Spleen (tissue), 11 donors: ENCODE data around the gene ZGPAT. TPM values are rescaled to one million over a fixed set of nuclear protein-coding genes. Genes with fewer than 3 reads are reported as not detected.
A peak's percentile ranks its signal among the peaks of the same experiment; 100 is the strongest.

Experiments
- DNase-seq: peaks from one replicate; pipeline ENCODE4 v3.0.0-alpha.2; 2020
- H3K27ac ChIP-seq, 8 donors: fragments of 200-600 bp; sonication (generic) in 7 of 8; 1 replicate in 4 of 8; 2 replicates in 4 of 8; pipeline versions ENCODE4 v1.5.0 to v1.8.0; 2016 to 2021; ENCODE audit warnings: inconsistent platforms in 4 of 8, mild to moderate bottlenecking in 4 of 8, moderate library complexity in 1 of 8
- H3K27me3 ChIP-seq, 7 donors: fragments of 200-600 bp; sonication (generic) in 6 of 7; replicated peaks in 1 of 7; 1 replicate in 4 of 7; 2 replicates in 3 of 7; pipeline versions ENCODE4 v1.5.0 to v1.8.0; 2016 to 2021; ENCODE audit warnings: inconsistent platforms in 3 of 7, mild to moderate bottlenecking in 1 of 7
- H3K36me3 ChIP-seq, 6 donors: fragments of 200-600 bp; sonication (generic) in 5 of 6; 1 replicate in 4 of 6; 2 replicates in 2 of 6; pipeline versions ENCODE4 v1.5.0 to v1.8.0; 2016 to 2021; ENCODE audit warnings: inconsistent platforms in 2 of 6
- H3K4me1 ChIP-seq, 6 donors: fragments of 200-600 bp; sonication (generic) in 5 of 6; 1 replicate in 3 of 6; 2 replicates in 3 of 6; pipeline versions ENCODE4 v1.5.0 to v1.8.0; 2016 to 2021; ENCODE audit warnings: inconsistent platforms in 3 of 6
- H3K4me3 ChIP-seq, 8 donors: fragments of 200-600 bp; sonication (generic) in 7 of 8; 1 replicate in 4 of 8; 2 replicates in 4 of 8; pipeline versions ENCODE4 v1.5.0 to v1.8.0; 2016 to 2021; ENCODE audit warnings: inconsistent platforms in 4 of 8, mild to moderate bottlenecking in 4 of 8, moderate library complexity in 2 of 8
- H3K9me3 ChIP-seq, 8 donors: fragments of 200-600 bp; sonication (generic) in 7 of 8; 1 replicate in 4 of 8; 2 replicates in 4 of 8; pipeline versions ENCODE4 v1.5.0 to v1.8.0; 2016 to 2021; ENCODE audit warnings: inconsistent platforms in 4 of 8
- POLR2A ChIP-seq, 3 donors: fragments of 450-650 bp; IDR thresholded peaks; one replicate each; pipeline ENCODE4 v1.5.1; 2017; ENCODE audit warnings: antibody characterized with exemption in 3 of 3, mild to moderate bottlenecking in 1 of 3
- POLR2AphosphoS5 ChIP-seq, 3 donors: sonication (generic); formaldehyde crosslinking; IDR thresholded peaks; one replicate each; pipeline ENCODE4 v1.5.1; 2017; ENCODE audit warnings: antibody characterized with exemption in 3 of 3
- WGBS, 5 donors: extraction: QIAGEN DNeasy Blood & Tissue Kit in 3 of 5; methylation state at CpG; one replicate each; pipeline versions ENCODE4 v1.1.5 to v1.1.7; 2013 to 2018; 5-methylcytosine and 5-hydroxymethylcytosine counted together
- intact Hi-C: fragments of 100-400 bp; cut with DNase I; formaldehyde crosslinking; loops from one replicate; pipeline ENCODE4 v1.15.0; 2023; ENCODE audit warnings: low total_unique reads
- polyA plus RNA-seq, 3 donors: library from polyadenylated mRNA; stranded (reverse); fragments of 200-250 nt; gene quantifications; one replicate each; pipeline ENCODE4 v1.2.1, GENCODE V29; 2013
- total RNA-seq, 7 donors: library from RNA; depleted of rRNA in 3 of 7; stranded (reverse); fragments of >200 nt in 3 of 7; fragmentation: NEBNext Ultra II Directional in 4 of 7; extraction: Animal tissue kit (Norgen Biotek cat#: 25700) in 4 of 7; gene quantifications; one replicate each; pipeline versions ENCODE4 v1.1.0 to v1.2.1, GENCODE V29; 2016 to 2021
- TF ChIP-seq, protein P1 (sequence below), 11 experiments: fragments of 200-600 bp in 7 of 11; fragments of 450-650 bp in 4 of 11; sonication (generic) in 4 of 11; IDR thresholded peaks in 8 of 11; conservative IDR thresholded peaks in 3 of 11; 1 replicate in 7 of 11; 2 replicates in 4 of 11; pipeline versions ENCODE4 v1.4.0 to v1.8.0; 2016 to 2021; ENCODE audit warnings: antibody characterized with exemption in 11 of 11, inconsistent platforms in 4 of 11, mild to moderate bottlenecking in 1 of 11
- donor health status: healthy with polysubstance abuse.
- donor health status: DM: no; HTN: no; CAD: no; lungs with moderate emphysema.
- donor health status: DM: no; HTN: no; CAD: no.
- donor health status: Bipolar disorder and iron deficiency.
- donor health status: healthy.
- donor health status: DM: no; HTN: no; CAD: no.
- donor health status: DM: yes; HTN: yes; CAD: no.

ZGPAT gene
- total and polyA plus RNA-seq, 10 donors: 23.6 to 72.8 (median 38.2) TPM

DNA sequence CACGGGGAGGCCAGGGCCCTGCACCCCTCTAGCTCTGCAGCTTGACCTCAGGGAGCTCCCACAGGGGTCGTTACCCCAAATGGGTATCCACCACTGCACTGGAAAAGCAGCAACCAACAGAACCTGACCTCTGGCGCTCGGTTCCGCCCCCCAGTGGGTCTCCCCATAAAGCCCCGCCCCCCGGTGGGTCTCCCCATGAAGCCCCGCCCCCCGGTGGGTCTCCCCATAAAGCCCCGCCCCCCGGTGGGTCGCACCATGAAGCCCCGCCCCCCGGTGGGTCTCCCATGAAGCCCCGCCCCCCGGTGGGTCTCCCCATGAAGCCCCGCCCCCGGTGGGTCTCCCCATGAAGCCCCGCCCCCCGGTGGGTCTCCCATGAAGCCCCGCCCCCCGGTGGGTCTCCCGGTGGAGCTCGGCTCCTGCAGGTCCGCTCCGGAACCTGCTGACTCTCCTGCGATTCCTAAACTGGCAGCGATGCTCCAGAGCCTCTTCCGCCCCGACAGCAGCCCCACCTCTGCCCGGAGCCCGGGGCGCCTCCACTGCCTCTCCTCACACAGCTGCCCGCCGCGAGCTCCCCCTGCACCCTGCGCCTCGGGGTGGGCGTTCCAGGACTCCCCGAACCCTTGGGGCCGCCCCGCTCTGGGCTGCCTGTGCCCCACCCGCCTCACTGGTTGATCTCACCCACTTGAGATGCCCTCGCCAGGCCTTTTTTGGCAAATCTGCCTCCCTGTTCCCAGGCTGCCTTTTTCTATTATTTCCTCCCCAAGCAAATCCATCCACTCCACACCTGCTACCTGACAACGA, 43.8 kb downstream of the ZGPAT start:
- no peak for DNase-seq
- H3K27ac ChIP-seq: peak overlapping the region; percentile 4 to 88 (median 64)
- 74 to 94% (median 89%) methylated on average over 22 to 43 of the region's 45 CpGs for WGBS, 5 donors

DNA sequence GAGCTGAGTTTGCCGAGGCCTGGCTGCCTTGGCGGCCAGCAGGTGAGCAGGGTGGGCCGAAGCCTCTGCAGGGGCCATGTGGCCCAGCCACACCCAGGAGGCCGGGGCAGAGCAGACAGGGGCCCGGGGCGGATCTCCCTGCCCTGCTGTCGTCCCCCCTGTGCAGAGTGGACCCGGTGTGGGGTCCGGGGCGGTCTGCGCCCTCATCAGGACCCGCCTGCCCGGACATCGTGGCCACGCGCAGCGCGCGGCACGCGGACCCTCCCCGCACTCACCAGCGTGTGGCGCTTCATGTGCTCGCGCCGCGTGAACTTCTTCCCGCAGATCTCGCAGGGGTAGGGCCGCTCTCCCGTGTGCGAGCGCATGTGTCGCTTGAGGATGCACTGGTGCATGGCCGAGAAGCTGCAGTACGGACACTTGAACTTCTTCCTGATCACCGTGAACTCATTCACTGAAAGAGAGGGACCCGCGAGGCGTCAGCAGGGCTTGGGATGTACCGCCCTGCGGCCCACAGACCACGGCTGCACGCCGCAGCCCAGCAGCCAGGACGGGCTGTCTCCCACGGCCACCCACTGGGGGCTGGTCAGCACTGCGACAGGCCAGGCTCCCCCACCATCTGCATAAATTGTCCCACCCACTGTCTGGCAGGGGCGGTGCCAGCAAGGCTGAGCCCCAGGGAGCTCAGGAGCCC, 44.7 kb downstream of the ZGPAT start:
- H3K27ac ChIP-seq: peak overlapping the region in 2 of 8 donors; percentile 14 to 78
- DNase-seq: no peak
- no peaks in the 10 kb centered on the region for H3K9me3 ChIP-seq
- peaks cover 0 to 77% (median 45%) of the 10 kb centered on the region in 6 donors for H3K4me1 ChIP-seq
- H3K27me3 ChIP-seq: no peaks in the 10 kb centered on the region
- peaks cover 0 to 47% (median 2%) of the 10 kb centered on the region in 6 donors for H3K36me3 ChIP-seq
- intact Hi-C loops: no loop called here
- TF ChIP-seq POLR2A (IDR thresholded peaks at IDR 0.05): no peak
- peak in 1 of 3 donors; percentile 26 for TF ChIP-seq POLR2AphosphoS5 (IDR thresholded peaks at IDR 0.05)
- no peak overlapping the region for H3K4me3 ChIP-seq
- WGBS, 5 donors: 90 to 98% (median 91%) methylated on average over 31 to 50 of the region's 50 CpGs

More for the DNA sequence above, 43.8 kb downstream of the ZGPAT start:
- Histone ChIP-seq H3K4me1 (peaks cover 0 to 77% (median 44%) of the 10 kb centered on the region in 6 donors), H3K27me3 (no peaks in the 10 kb centered on the region), H3K9me3 (no peaks in the 10 kb centered on the region), H3K4me3 (peak overlapping the region in 1 of 8 donors; percentile 35), H3K36me3 (peaks cover 0 to 52% (median 4%) of the 10 kb centered on the region in 6 donors)
- intact Hi-C loops: no loop called here
- TF ChIP-seq POLR2A (IDR thresholded peaks at IDR 0.05) (no peak), POLR2AphosphoS5 (IDR thresholded peaks at IDR 0.05) (no peak)
- TF ChIP-seq, protein P1, sequence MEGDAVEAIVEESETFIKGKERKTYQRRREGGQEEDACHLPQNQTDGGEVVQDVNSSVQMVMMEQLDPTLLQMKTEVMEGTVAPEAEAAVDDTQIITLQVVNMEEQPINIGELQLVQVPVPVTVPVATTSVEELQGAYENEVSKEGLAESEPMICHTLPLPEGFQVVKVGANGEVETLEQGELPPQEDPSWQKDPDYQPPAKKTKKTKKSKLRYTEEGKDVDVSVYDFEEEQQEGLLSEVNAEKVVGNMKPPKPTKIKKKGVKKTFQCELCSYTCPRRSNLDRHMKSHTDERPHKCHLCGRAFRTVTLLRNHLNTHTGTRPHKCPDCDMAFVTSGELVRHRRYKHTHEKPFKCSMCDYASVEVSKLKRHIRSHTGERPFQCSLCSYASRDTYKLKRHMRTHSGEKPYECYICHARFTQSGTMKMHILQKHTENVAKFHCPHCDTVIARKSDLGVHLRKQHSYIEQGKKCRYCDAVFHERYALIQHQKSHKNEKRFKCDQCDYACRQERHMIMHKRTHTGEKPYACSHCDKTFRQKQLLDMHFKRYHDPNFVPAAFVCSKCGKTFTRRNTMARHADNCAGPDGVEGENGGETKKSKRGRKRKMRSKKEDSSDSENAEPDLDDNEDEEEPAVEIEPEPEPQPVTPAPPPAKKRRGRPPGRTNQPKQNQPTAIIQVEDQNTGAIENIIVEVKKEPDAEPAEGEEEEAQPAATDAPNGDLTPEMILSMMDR (IDR thresholded peaks at IDR 0.05 in 8 of 11, conservative IDR thresholded peaks at IDR 0.05 in 3 of 11): no peak

DNA sequence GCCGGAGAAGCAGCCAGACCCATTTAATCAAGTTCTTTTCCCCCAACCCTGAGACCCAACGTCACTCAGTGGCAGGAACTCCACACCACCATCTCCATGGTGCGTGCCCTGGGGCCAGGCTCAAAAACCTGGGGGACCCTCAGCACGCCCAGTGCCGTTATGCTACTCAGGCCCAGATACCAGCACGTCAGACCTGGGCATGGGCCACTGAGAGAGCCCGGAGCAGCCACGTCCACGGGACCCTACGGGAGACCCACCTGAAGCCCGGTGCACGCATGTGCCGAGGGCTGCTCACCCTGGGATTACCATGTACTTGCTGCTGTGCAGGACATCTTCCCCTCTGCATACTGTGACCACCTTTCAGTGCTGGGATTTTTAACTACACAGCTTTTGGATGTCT, 45.5 kb downstream of the ZGPAT start:
- WGBS, 5 donors: 88 to 97% (median 92%) methylated on average over 10 to 13 of the region's 13 CpGs
- TF ChIP-seq POLR2A (IDR thresholded peaks at IDR 0.05) (no peak), POLR2AphosphoS5 (IDR thresholded peaks at IDR 0.05) (no peak)
- TF ChIP-seq, protein P1 (IDR thresholded peaks at IDR 0.05 in 8 of 11, conservative IDR thresholded peaks at IDR 0.05 in 3 of 11): no peak
- Histone ChIP-seq H3K4me1 (peaks cover 0 to 69% (median 41%) of the 10 kb centered on the region in 6 donors), H3K9me3 (no peaks in the 10 kb centered on the region), H3K36me3 (peaks cover 0 to 39% (median 2%) of the 10 kb centered on the region in 6 donors), H3K4me3 (no peak overlapping the region), H3K27ac (peak overlapping the region in 1 of 8 donors; percentile 30), H3K27me3 (no peaks in the 10 kb centered on the region)
- DNase-seq: no peak
- intact Hi-C loops: no loop called here

DNA sequence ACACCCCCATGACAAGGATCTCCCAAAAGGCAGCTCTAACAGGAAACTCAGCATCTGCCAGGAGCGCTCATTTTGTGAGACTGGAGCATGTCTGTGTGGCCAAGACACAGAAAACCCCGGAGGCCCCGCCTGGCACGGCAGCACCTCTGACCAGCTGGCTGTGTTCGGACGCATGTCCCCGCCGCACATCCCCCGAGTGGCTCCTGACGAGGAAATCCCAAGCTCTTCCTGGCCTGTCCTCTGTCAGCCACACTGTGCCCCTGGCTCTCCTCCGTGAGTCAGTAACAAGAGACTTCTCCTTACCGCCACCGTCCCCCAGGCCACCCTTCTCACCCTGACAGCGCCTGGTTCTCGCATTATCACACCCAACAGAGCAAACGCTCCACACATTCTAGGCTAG, 46.2 kb downstream of the ZGPAT start:
- H3K4me3 ChIP-seq: no peak overlapping the region
- WGBS, 5 donors: 83 to 87% (median 84%) methylated on average over 15 to 16 of the region's 16 CpGs
- H3K36me3 ChIP-seq: peaks cover 0 to 36% (median 2%) of the 10 kb centered on the region in 6 donors
- DNase-seq: no peak
- H3K9me3 ChIP-seq: no peaks in the 10 kb centered on the region
- intact Hi-C loops: no loop called here
- peak overlapping the region in 3 of 8 donors; percentile 11 to 30 (median 27) for H3K27ac ChIP-seq
- peaks cover 0 to 66% (median 38%) of the 10 kb centered on the region in 6 donors for H3K4me1 ChIP-seq
- TF ChIP-seq, protein P1 (IDR thresholded peaks at IDR 0.05 in 8 of 11, conservative IDR thresholded peaks at IDR 0.05 in 3 of 11): no peak
- TF ChIP-seq POLR2AphosphoS5 (IDR thresholded peaks at IDR 0.05): peak in 1 of 3 donors; percentile 7
- no peaks in the 10 kb centered on the region for H3K27me3 ChIP-seq
